ENCODE results near the gene GPHN.

DNA sequence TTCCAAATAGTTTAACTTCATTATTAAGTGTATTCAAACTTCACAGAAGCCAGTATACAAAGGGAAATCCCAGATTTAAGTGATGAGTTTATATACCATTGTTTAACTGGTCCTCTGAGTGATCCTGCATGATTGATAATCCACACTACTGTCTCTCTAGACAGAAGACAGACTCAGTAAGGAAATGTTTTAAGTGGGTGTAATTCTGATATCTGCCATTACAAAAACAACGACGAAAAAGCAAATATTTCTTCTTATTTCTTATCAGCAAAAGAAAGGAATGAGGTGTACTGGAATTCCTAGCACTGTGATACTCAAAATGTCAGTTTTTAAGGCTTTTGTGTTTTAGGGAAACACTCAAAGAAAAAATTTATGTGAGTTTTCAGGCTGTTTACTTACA, 127.5 kb downstream of the GPHN start:
- TF ChIP-seq, protein P1, sequence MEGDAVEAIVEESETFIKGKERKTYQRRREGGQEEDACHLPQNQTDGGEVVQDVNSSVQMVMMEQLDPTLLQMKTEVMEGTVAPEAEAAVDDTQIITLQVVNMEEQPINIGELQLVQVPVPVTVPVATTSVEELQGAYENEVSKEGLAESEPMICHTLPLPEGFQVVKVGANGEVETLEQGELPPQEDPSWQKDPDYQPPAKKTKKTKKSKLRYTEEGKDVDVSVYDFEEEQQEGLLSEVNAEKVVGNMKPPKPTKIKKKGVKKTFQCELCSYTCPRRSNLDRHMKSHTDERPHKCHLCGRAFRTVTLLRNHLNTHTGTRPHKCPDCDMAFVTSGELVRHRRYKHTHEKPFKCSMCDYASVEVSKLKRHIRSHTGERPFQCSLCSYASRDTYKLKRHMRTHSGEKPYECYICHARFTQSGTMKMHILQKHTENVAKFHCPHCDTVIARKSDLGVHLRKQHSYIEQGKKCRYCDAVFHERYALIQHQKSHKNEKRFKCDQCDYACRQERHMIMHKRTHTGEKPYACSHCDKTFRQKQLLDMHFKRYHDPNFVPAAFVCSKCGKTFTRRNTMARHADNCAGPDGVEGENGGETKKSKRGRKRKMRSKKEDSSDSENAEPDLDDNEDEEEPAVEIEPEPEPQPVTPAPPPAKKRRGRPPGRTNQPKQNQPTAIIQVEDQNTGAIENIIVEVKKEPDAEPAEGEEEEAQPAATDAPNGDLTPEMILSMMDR (IDR thresholded peaks at IDR 0.05; ENCODE audit: low read depth, low read length), result no peak
- TF ChIP-seq, protein P2, sequence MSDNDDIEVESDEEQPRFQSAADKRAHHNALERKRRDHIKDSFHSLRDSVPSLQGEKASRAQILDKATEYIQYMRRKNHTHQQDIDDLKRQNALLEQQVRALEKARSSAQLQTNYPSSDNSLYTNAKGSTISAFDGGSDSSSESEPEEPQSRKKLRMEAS (IDR thresholded peaks at IDR 0.05; ENCODE audit: low read depth, low read length), result no peak
